Measurements from ENCODE around the gene SUGCT.

DNA sequence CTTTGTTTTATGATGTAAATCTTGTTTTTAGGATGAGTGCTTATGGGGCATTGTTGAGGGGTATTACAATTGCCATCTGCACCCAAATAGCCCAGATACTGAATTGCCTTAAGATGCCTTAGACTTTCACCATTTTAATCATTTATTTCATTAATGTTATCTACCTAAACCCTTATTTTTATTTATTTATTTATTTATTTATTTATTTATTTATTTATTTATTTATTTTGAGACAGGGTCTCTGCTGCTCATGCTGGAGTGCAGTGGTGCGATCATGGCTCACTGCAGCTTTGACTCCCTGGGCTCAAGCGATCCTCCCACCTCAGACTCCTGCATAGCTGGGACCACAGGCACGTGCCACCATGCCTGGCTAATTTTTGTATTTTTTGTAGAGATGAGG lies 560.2 kb downstream of the SUGCT start:
- TF ChIP-seq, protein P1, sequence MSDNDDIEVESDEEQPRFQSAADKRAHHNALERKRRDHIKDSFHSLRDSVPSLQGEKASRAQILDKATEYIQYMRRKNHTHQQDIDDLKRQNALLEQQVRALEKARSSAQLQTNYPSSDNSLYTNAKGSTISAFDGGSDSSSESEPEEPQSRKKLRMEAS (IDR thresholded peaks at IDR 0.05; ENCODE audit: low read depth, low read length): no peak
- TF ChIP-seq CTCF (IDR thresholded peaks at IDR 0.05; ENCODE audit: low read depth, low read length) (no peak), POLR2A (IDR thresholded peaks at IDR 0.05; ENCODE audit: extremely low read depth, insufficient read length) (no peak)
